ENCODE results near the gene PTK6.
"Not testable (repeated sequence)": the region's sequence is repeated elsewhere in the genome, so short reads cannot be mapped to it uniquely, and the experiment has no call there.

PTK6 gene

GRCh38 chr20:63483834-63484233 is 53.3 kb downstream of the PTK6 start:
- CTCF ChIA-PET: interaction anchor here (0.7 to 0.9 kb wide), 3 partner anchors 13 to 175 kb away, joined by 3 to 4 read pairs (median 3); no protein-coding TSS in a partner anchor
- POLR2A ChIA-PET: interaction anchor here (1.2 kb wide), 1 partner anchor 10 kb away, joined by 3 read pairs; no protein-coding TSS in a partner anchor
- no peak for TF ChIP-seq FOXK2 (IDR thresholded peaks at IDR 0.05)
- TF ChIP-seq L3MBTL2 (conservative IDR thresholded peaks at IDR 0.05): no peak
- TF ChIP-seq FOXA1 (IDR thresholded peaks at IDR 0.05): no peak
- TF ChIP-seq PKNOX1 (IDR thresholded peaks at IDR 0.05): no peak
- TF ChIP-seq TARDBP (IDR thresholded peaks at IDR 0.05): no peak
- TF ChIP-seq SUZ12 (IDR thresholded peaks at IDR 0.05): no peak
- TF ChIP-seq ARNT (IDR thresholded peaks at IDR 0.05): no peak
- TF ChIP-seq ZNF384 (IDR thresholded peaks at IDR 0.05): no peak
- TF ChIP-seq NFRKB (IDR thresholded peaks at IDR 0.05): no peak
- TF ChIP-seq BHLHE40 (IDR thresholded peaks at IDR 0.05; ENCODE audit: borderline replicate concordance): no peak
- no peak for TF ChIP-seq LEF1 (IDR thresholded peaks at IDR 0.05; ENCODE audit: borderline replicate concordance)
- no peak for TF ChIP-seq FOXM1 (IDR thresholded peaks at IDR 0.05; ENCODE audit: borderline replicate concordance)
- TF ChIP-seq ELF4 (IDR thresholded peaks at IDR 0.05): no peak
- no peak for TF ChIP-seq SP1 (IDR thresholded peaks at IDR 0.05)
- TF ChIP-seq CTBP1 (IDR thresholded peaks at IDR 0.05; ENCODE audit: borderline replicate concordance): no peak
- TF ChIP-seq HDGF (IDR thresholded peaks at IDR 0.05; ENCODE audit: borderline replicate concordance): no peak
- no peak for DNase-seq (ENCODE audit: extremely low spot score)

GRCh38 chr20:63482021-63482587 is 55.1 kb downstream of the PTK6 start:
- DNase-seq (ENCODE audit: extremely low spot score): no peak
- ChIA-PET CTCF (interaction anchor here (1.1 kb wide), 1 partner anchor 14 kb away, joined by 4 read pairs; no protein-coding TSS in a partner anchor), POLR2A (no interaction called here)
- TF ChIP-seq HDGF (IDR thresholded peaks at IDR 0.05; ENCODE audit: borderline replicate concordance): no peak
- TF ChIP-seq NFRKB (IDR thresholded peaks at IDR 0.05): no peak
- TF ChIP-seq ARNT (IDR thresholded peaks at IDR 0.05): no peak
- TF ChIP-seq PKNOX1 (IDR thresholded peaks at IDR 0.05): no peak
- TF ChIP-seq BHLHE40 (IDR thresholded peaks at IDR 0.05; ENCODE audit: borderline replicate concordance): no peak
- no peak for TF ChIP-seq LEF1 (IDR thresholded peaks at IDR 0.05; ENCODE audit: borderline replicate concordance)
- TF ChIP-seq FOXA1 (IDR thresholded peaks at IDR 0.05): no peak
- TF ChIP-seq FOXM1 (IDR thresholded peaks at IDR 0.05; ENCODE audit: borderline replicate concordance): no peak
- TF ChIP-seq TARDBP (IDR thresholded peaks at IDR 0.05): no peak
- TF ChIP-seq FOXK2 (IDR thresholded peaks at IDR 0.05): no peak
- TF ChIP-seq SP1 (IDR thresholded peaks at IDR 0.05): no peak
- no peak for TF ChIP-seq ZNF384 (IDR thresholded peaks at IDR 0.05)
- TF ChIP-seq L3MBTL2 (conservative IDR thresholded peaks at IDR 0.05): no peak
- TF ChIP-seq CTBP1 (IDR thresholded peaks at IDR 0.05; ENCODE audit: borderline replicate concordance): no peak
- no peak for TF ChIP-seq SUZ12 (IDR thresholded peaks at IDR 0.05)

- CTCF ChIA-PET: interaction anchor here (1.1 kb wide), 1 partner anchor 15 kb away, joined by 4 read pairs; no protein-coding TSS in a partner anchor
- POLR2A ChIA-PET: no interaction called here
Measured at GRCh38 chr20:63481503-63481902, 55.7 kb downstream of the PTK6 start.

GRCh38 chr20:63479695-63480419 is 57.3 kb downstream of the PTK6 start:
- CTCF ChIA-PET; POLR2A ChIA-PET; DNase-seq (ENCODE audit: extremely low spot score): not testable (repeated sequence)

More at GRCh38 chr20:63481503-63481902, 55.7 kb downstream of the PTK6 start:
- TF ChIP-seq L3MBTL2 (conservative IDR thresholded peaks at IDR 0.05) (no peak), CTBP1 (IDR thresholded peaks at IDR 0.05; ENCODE audit: borderline replicate concordance) (no peak), ZNF384 (IDR thresholded peaks at IDR 0.05) (no peak), NFRKB (IDR thresholded peaks at IDR 0.05) (no peak), SP1 (IDR thresholded peaks at IDR 0.05) (no peak), HDGF (IDR thresholded peaks at IDR 0.05; ENCODE audit: borderline replicate concordance) (no peak), FOXM1 (IDR thresholded peaks at IDR 0.05; ENCODE audit: borderline replicate concordance) (no peak)
- no peak for DNase-seq (ENCODE audit: extremely low spot score)

GRCh38 chr20:63478346-63479302 is 58.6 kb downstream of the PTK6 start:
- POLR2A ChIA-PET: no interaction called here
- CTCF ChIA-PET: interaction anchor here (1.0 to 1.1 kb wide), 2 partner anchors 18 to 37 kb away, joined by 3 to 6 read pairs; no protein-coding TSS in a partner anchor
- no peak for DNase-seq (ENCODE audit: extremely low spot score)
- no peak for TF ChIP-seq FOXM1 (IDR thresholded peaks at IDR 0.05; ENCODE audit: borderline replicate concordance)
